ENCODE data around the gene TPK1. TPM values are rescaled to one million over a fixed set of nuclear protein-coding genes. Genes with fewer than 3 reads are reported as not detected.
"Not testable (repeated sequence)": the region's sequence is repeated elsewhere in the genome, so short reads cannot be mapped to it uniquely, and the experiment has no call there.

Gene TPK1
- polyA plus RNA-seq, 1 experiment, result 1.2 TPM

DNA sequence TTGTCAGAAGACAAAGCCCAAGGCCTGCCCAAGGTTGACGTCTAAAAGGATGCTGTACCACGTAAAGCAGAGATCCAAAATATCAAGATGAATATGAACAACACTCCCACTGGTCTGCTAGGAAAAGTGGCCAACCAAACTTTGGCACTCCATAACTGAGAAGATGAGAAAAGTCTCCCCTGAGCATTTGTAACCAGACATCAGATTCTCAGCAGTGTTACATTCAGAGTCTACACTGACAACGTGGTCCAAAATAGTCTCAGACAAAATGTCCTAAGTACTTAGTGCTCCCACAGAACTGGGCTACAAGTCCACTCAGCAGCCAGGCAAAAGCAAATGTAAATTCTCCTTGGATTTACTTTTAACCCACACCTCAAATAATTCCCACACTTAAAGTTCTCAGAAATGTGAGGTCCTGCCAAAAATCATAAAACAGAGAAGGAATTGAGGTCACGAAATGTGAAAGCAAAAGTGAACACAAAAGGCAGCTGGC lies 247.2 kb downstream of the TPK1 start:
- ChIA-PET POLR2A (no interaction called here), CTCF (no interaction called here)
- Histone ChIP-seq H3K36me3 (ENCODE audit: control insufficient read depth, insufficient read depth, low read length) (no peaks in the 10 kb centered on the region), H3K4me3 (ENCODE audit: low read depth, low read length) (no peak overlapping the region), H3K27me3 (ENCODE audit: control insufficient read depth, insufficient read depth, low read length) (no peaks in the 10 kb centered on the region)
- DNase-seq (ENCODE audit: low read depth), result no peak
- TF ChIP-seq, protein P1, sequence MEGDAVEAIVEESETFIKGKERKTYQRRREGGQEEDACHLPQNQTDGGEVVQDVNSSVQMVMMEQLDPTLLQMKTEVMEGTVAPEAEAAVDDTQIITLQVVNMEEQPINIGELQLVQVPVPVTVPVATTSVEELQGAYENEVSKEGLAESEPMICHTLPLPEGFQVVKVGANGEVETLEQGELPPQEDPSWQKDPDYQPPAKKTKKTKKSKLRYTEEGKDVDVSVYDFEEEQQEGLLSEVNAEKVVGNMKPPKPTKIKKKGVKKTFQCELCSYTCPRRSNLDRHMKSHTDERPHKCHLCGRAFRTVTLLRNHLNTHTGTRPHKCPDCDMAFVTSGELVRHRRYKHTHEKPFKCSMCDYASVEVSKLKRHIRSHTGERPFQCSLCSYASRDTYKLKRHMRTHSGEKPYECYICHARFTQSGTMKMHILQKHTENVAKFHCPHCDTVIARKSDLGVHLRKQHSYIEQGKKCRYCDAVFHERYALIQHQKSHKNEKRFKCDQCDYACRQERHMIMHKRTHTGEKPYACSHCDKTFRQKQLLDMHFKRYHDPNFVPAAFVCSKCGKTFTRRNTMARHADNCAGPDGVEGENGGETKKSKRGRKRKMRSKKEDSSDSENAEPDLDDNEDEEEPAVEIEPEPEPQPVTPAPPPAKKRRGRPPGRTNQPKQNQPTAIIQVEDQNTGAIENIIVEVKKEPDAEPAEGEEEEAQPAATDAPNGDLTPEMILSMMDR (IDR thresholded peaks at IDR 0.05; ENCODE audit: insufficient read depth, low read depth, low read length), result no peak

DNA sequence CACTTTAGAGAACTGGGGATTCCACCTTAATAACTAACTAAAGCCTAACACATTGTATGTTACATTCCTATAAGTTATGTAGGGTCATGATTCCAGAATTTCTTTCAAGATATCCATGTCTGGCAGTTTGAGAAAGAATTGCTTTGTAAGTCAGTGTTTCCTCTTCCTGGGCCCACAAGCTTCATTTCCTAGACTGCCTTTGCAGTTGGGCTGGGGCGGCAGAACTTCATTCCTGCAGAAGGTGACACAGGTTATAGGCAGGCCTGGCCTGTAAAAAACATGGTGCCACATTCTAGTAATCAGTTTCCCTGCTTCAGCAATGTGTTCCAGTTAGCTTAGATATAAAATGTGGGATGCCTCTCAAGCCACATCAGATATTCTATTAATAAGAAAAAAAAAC lies 248.2 kb downstream of the TPK1 start:
- TF ChIP-seq, protein P1 (IDR thresholded peaks at IDR 0.05; ENCODE audit: insufficient read depth, low read depth, low read length), result no peak
- POLR2A ChIA-PET, result no interaction called here
- Histone ChIP-seq H3K27me3 (ENCODE audit: control insufficient read depth, insufficient read depth, low read length) (no peaks in the 10 kb centered on the region), H3K36me3 (ENCODE audit: control insufficient read depth, insufficient read depth, low read length) (no peaks in the 10 kb centered on the region), H3K4me3 (ENCODE audit: low read depth, low read length) (no peak overlapping the region)
- CTCF ChIA-PET, result no interaction called here
- DNase-seq (ENCODE audit: low read depth), result no peak

DNA sequence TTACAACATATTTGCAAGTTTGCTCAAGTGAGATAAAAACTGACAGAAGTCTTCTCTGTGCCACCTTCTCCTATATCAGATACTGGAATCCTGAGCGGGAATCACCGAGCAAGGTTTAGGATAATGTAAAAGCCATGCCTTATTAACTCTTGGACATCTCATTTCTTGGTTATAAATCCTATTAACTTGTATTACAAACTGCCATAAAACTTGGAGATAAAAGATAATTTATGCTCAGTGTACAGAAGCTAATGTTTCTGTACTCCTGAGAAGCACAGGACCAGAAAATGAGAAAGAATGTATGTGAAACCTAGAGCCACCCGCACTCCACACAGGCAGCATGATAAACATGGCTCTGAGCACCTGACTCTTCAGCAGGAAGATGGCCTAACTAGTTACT lies 251.1 kb downstream of the TPK1 start:
- TF ChIP-seq, protein P1 (IDR thresholded peaks at IDR 0.05; ENCODE audit: insufficient read depth, low read depth, low read length), result no peak
- no peaks in the 10 kb centered on the region for H3K36me3 ChIP-seq (ENCODE audit: control insufficient read depth, insufficient read depth, low read length)
- H3K4me3 ChIP-seq (ENCODE audit: low read depth, low read length), result no peak overlapping the region
- POLR2A ChIA-PET, result no interaction called here
- DNase-seq (ENCODE audit: low read depth), result no peak
- no peaks in the 10 kb centered on the region for H3K27me3 ChIP-seq (ENCODE audit: control insufficient read depth, insufficient read depth, low read length)
- CTCF ChIA-PET, result no interaction called here

DNA sequence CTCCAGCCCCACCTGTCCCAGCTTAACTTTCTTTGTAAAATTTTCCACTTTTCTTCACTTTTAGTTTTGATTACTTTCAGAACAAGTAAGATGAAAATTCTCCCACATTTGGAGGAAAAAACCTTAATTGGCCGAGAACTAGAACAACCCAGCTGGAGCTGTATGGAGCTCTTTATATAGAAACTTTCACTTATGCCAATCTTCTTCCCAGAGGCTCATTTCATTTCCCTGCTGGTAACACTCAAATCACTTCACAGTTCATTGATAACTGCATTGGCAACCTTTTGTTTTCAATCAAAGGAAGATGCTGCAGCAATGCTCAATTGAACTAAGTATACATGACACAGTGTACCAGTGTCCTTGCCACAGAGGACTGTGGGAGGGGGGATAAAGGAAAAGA lies 256.2 kb downstream of the TPK1 start:
- TF ChIP-seq, protein P1 (IDR thresholded peaks at IDR 0.05; ENCODE audit: insufficient read depth, low read depth, low read length), result no peak
- Histone ChIP-seq H3K36me3 (ENCODE audit: control insufficient read depth, insufficient read depth, low read length) (no peaks in the 10 kb centered on the region), H3K4me3 (ENCODE audit: low read depth, low read length) (no peak overlapping the region), H3K27me3 (ENCODE audit: control insufficient read depth, insufficient read depth, low read length) (no peaks in the 10 kb centered on the region)
- ChIA-PET POLR2A (no interaction called here), CTCF (no interaction called here)
- DNase-seq (ENCODE audit: low read depth), result no peak

DNA sequence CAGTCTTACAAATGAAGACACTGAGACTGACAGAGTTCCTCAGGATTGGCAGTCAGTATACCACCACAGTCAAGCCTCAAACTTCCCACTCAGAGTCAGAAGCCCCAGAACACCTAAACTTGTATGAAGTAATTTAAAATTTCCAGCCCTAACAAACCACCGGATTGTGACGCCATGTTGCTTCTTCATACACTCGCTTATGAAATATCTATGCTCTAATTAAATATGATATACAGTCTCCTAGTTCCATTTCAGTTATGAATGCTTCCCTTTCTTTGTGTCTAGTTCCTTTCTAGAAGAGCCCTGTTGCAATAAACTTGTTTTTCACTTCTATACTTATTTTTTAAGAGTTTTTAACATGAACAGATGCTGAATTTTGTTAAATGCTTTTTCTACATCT lies 260.4 kb downstream of the TPK1 start:
- POLR2A ChIA-PET, result no interaction called here
- H3K4me3 ChIP-seq (ENCODE audit: low read depth, low read length), result no peak overlapping the region
- no peaks in the 10 kb centered on the region for H3K27me3 ChIP-seq (ENCODE audit: control insufficient read depth, insufficient read depth, low read length)
- CTCF ChIA-PET, result no interaction called here
- DNase-seq (ENCODE audit: low read depth), result no peak
- TF ChIP-seq, protein P1 (IDR thresholded peaks at IDR 0.05; ENCODE audit: insufficient read depth, low read depth, low read length), result no peak
- no peaks in the 10 kb centered on the region for H3K36me3 ChIP-seq (ENCODE audit: control insufficient read depth, insufficient read depth, low read length)

DNA sequence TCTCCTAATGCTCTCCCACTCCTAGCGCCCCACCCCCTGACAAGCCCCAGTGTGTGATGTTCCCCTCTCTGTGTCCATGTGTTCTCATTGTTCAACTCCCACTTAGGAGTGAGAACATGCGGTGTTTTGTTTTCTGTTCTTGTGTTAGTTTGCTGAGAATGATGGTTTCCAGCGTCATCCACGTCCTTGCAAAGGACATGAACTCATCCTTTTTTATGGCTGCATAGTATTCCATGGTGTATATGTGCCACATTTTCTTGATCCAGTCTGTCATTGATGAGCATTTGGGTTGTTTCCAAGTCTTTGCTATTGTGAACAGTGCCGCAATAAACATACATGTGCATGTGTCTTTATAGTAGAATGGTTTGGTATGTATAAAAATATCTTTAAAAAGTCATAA lies 261.1 kb downstream of the TPK1 start:
- CTCF ChIA-PET; POLR2A ChIA-PET; DNase-seq (ENCODE audit: low read depth); H3K27me3 ChIP-seq (ENCODE audit: control insufficient read depth, insufficient read depth, low read length); H3K36me3 ChIP-seq (ENCODE audit: control insufficient read depth, insufficient read depth, low read length); H3K4me3 ChIP-seq (ENCODE audit: low read depth, low read length): not testable (repeated sequence)

All from BJ (cell line).